Endothelial cell of umbilical vein (primary cell): ENCODE measurements around the gene GPR17. TPM values are rescaled to one million over a fixed set of nuclear protein-coding genes. Genes with fewer than 3 reads are reported as not detected.

ENCODE experiments used
- BruUV-seq: library from RNA; stranded (reverse); fragments of 400-500 nt; replicated peaks from 2 replicates; lab custom pipeline; 2021; lab: Mats Ljungman, UMichigan
- CTCF ChIA-PET: fragments of 300-600, 350-600 bp; sonication (Branson Sonifier 250); formaldehyde crosslinking; loops from one replicate; lab custom pipeline; 2021; ENCODE audit warnings: antibody characterized with exemption, inconsistent platforms; lab: Charles Lee
- POLR2A ChIA-PET: fragments of 300-600, 350-600 bp; sonication (Branson Sonifier 250); formaldehyde crosslinking; loops from one replicate; lab custom pipeline; 2021; ENCODE audit warnings: antibody characterized with exemption, inconsistent platforms; lab: Charles Lee
- DNase-seq: peaks from one replicate; pipeline ENCODE4 v3.0.0-alpha.2; 2011; ENCODE audit warnings: low read depth, low spot score
- FAIRE-seq: peaks from 2 replicates; lab custom pipeline; 2011; peaks lifted over from hg19 to GRCh38; lab: Jason Lieb, UNC
- H2AFZ ChIP-seq: 2 replicates; pipeline ENCODE4 v1.6.0; 2012; ENCODE audit warnings: low read depth, low read length, control low read depth, inconsistent platforms
- H3K27ac ChIP-seq: 2 replicates; pipeline ENCODE4 v1.5.1; 2011; ENCODE audit warnings: low read depth, mild to moderate bottlenecking, control low read depth, low read length, moderate library complexity; ENCODE audit not compliant: insufficient read depth
- H3K27me3 ChIP-seq, 2 experiments: 2 replicates each; pipeline versions ENCODE4 v1.6.0 to v1.6.1; 2011; ENCODE audit warnings: low read length in 2 of 2, mixed read lengths in 1 of 2; ENCODE audit not compliant: control insufficient read depth in 2 of 2, insufficient read depth in 2 of 2
- H3K36me3 ChIP-seq, 2 experiments: 2 replicates in 1 of 2; 3 replicates in 1 of 2; pipeline ENCODE4 v1.5.1; 2011; ENCODE audit warnings: low read length in 2 of 2, mild to moderate bottlenecking in 1 of 2, moderate library complexity in 1 of 2; ENCODE audit not compliant: control insufficient read depth in 2 of 2, insufficient read depth in 2 of 2; ENCODE audit errors: extremely low read depth in 1 of 2
- H3K4me1 ChIP-seq: 3 replicates; pipeline ENCODE4 v1.5.1; 2011; ENCODE audit warnings: mild to moderate bottlenecking, low read length; ENCODE audit not compliant: control insufficient read depth, insufficient read depth; ENCODE audit errors: extremely low read depth
- H3K4me2 ChIP-seq: 2 replicates; pipeline ENCODE4 v1.6.1; 2011; ENCODE audit warnings: low read length, control low read depth, mixed read lengths; ENCODE audit not compliant: insufficient read depth
- H3K4me3 ChIP-seq, 3 experiments: fragments of 200-600 bp in 1 of 3; sonication (generic), shearing (Covaris generic) in 1 of 3; replicated peaks in 1 of 3; 2 replicates each; pipeline ENCODE4 v1.5.1; 2011 to 2016; ENCODE audit warnings: control low read depth in 3 of 3, low read length in 3 of 3, mild to moderate bottlenecking in 2 of 3, inconsistent platforms in 1 of 3, low read depth in 1 of 3, moderate library complexity in 1 of 3; ENCODE audit not compliant: insufficient read depth in 1 of 3
- H3K79me2 ChIP-seq: 2 replicates; pipeline ENCODE4 v1.6.0; 2012; ENCODE audit warnings: low read length, inconsistent platforms; ENCODE audit not compliant: control insufficient read depth, insufficient read depth
- H3K9ac ChIP-seq: replicated peaks from 2 replicates; pipeline ENCODE3; 2011; ENCODE audit warnings: low read length, control low read depth; ENCODE audit not compliant: insufficient read depth; ENCODE audit errors: extremely low read depth
- H3K9me1 ChIP-seq: replicated peaks from 3 replicates; pipeline ENCODE4 v1.6.0; 2011; ENCODE audit warnings: mild to moderate bottlenecking, low read length; ENCODE audit not compliant: control insufficient read depth, insufficient read depth; ENCODE audit errors: extremely low read depth
- H3K9me3 ChIP-seq: replicated peaks from 2 replicates; pipeline ENCODE4 v1.5.1; 2012; ENCODE audit warnings: low read length, inconsistent platforms; ENCODE audit not compliant: control insufficient read depth, insufficient read depth
- H4K20me1 ChIP-seq: replicated peaks from 2 replicates; pipeline ENCODE3; 2011; ENCODE audit warnings: mild to moderate bottlenecking, low read length; ENCODE audit not compliant: control insufficient read depth, insufficient read depth; ENCODE audit errors: extremely low read depth
- MYC ChIP-seq: IDR thresholded peaks from one replicate; pipeline ENCODE4 v1.6.1; 2011; ENCODE audit warnings: mild to moderate bottlenecking, low read depth, low read length
- POLR2A ChIP-seq: IDR thresholded peaks from 2 replicates; pipeline ENCODE4 v1.6.1; 2012; ENCODE audit warnings: low read depth, mild to moderate bottlenecking, control low read depth, low read length
- dilution Hi-C: fragments of 300-500 bp; cut with MboI; formaldehyde crosslinking; loops from one replicate; pipeline ENCODE4 v1.15.0; 2019; ENCODE audit warnings: low sequenced_read_pairs; ENCODE audit not compliant: extremely low pct_ligation_motif_present
- intact Hi-C: fragments of 100-400 bp; cut with micrococcal nuclease; formaldehyde crosslinking; loops from one replicate; pipeline ENCODE4 v1.10.0; 2022
- polyA plus RNA-seq, 4 experiments: library from polyadenylated mRNA; depleted of rRNA in 3 of 4; stranded (reverse) in 3 of 4; unstranded in 1 of 4; fragments of >200 nt; gene quantifications; 2 replicates each; pipeline versions ENCODE4 v1.2.1 to v1.2.3, GENCODE V29; 2011 to 2012; ENCODE audit warnings: missing spikeins in 1 of 4
- total RNA-seq: library from RNA; stranded (reverse); gene quantifications from 2 replicates; pipeline ENCODE4 v1.2.3, GENCODE V29; 2021
- TF ChIP-seq, protein P1 (sequence below), 2 donors: IDR thresholded peaks; 1 replicate in 1 of 2; 2 replicates in 1 of 2; pipeline ENCODE4 v1.5.1; 2011; ENCODE audit warnings: low read length in 2 of 2, mild to moderate bottlenecking in 2 of 2, moderate library complexity in 2 of 2, control low read depth in 1 of 2, inconsistent platforms in 1 of 2, low read depth in 1 of 2; ENCODE audit not compliant: insufficient read depth in 1 of 2; ENCODE audit errors: extremely low read depth in 1 of 2

Gene GPR17
- total and polyA plus RNA-seq, 2 donors (not counting 3 experiments of a cell fraction or from before 2014, with no cell fraction given) = 0.10 TPM; not detected in 1

DNA sequence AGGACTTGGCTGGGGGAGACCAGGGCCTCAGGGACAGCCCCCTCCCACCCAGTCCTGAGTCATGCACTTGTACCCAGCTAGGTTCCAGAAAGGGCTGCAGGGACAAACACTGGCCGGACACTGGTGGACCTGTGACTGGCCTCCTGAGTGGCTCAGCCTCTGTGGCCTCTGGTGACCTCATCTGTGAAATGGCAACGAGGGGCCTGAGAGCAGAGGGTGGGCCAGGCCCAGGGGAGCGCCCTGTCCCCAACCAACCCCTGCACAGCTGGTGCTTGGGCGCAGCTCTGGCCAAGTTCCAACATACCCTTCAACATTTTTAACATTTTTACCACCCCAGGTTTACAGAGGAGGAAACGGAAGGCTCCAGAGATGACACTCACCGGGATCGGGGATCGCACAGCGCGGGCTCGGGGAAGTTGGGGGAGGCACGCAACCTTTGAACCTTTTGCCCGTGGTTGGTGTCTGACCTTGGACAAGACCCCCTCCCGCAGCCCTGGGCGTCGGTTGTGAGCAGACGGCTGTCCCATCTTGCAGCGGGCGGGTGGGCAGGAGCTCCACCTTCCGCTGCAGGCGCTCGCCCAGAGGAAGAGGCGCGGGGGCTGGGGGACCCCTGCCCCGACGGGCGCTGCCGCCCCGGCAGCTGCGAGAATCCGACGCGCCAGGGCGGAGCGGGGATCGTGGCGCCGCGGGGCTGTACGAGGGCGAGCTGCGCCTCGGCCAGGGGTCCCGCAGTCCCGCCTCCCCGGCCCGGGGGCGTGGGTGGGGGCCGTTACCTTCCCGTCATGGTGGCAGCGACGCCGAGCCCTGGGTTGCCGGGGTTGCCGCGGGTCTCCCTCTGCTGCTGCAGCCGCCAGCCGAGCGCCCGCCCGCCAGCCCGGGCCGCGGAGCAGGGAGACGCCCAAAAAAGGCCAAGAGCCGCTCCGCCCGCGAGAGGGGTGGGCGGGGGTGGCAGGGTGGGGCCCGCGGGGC lies 28.6 kb downstream of the GPR17 start:
- intact Hi-C loops (loop anchor here (1.0 to 2.0 kb wide), 5 partner anchors 16 to 83 kb away; partner anchors contain the start of gene SFT2D3), dilution Hi-C loops (no loop called here)
- POLR2A ChIA-PET = interaction anchor here (0.6 to 1.2 kb wide), 3 partner anchors 23 to 27 kb away, joined by 3 read pairs; partner anchors contain the start of gene SFT2D3
- Histone ChIP-seq H3K79me2 (no peaks in the 10 kb centered on the region), H3K36me3 (no peaks in the 10 kb centered on the region), H3K9me3 (no peaks in the 10 kb centered on the region), H3K9ac (no peak overlapping the region), H3K9me1 (no peaks in the 10 kb centered on the region), H3K4me3 (peak overlapping the region; percentile 15 to 58 (median 46)), H3K4me1 (peaks cover 18% of the 10 kb centered on the region), H4K20me1 (no peaks in the 10 kb centered on the region), H3K27me3 (no peaks in the 10 kb centered on the region), H3K27ac (no peak overlapping the region), H2AFZ (peak overlapping the region; percentile 77), H3K4me2 (peak overlapping the region; percentile 56)
- BruUV-seq = no TSS peak
- CTCF ChIA-PET = interaction anchor here (0.8 to 5.7 kb wide), 19 partner anchors 9 to 350 kb away, joined by 3 to 151 read pairs (median 7); partner anchors contain the start of gene IWS1
- no peak for DNase-seq
- TF ChIP-seq MYC = no peak
- TF ChIP-seq, protein P1, sequence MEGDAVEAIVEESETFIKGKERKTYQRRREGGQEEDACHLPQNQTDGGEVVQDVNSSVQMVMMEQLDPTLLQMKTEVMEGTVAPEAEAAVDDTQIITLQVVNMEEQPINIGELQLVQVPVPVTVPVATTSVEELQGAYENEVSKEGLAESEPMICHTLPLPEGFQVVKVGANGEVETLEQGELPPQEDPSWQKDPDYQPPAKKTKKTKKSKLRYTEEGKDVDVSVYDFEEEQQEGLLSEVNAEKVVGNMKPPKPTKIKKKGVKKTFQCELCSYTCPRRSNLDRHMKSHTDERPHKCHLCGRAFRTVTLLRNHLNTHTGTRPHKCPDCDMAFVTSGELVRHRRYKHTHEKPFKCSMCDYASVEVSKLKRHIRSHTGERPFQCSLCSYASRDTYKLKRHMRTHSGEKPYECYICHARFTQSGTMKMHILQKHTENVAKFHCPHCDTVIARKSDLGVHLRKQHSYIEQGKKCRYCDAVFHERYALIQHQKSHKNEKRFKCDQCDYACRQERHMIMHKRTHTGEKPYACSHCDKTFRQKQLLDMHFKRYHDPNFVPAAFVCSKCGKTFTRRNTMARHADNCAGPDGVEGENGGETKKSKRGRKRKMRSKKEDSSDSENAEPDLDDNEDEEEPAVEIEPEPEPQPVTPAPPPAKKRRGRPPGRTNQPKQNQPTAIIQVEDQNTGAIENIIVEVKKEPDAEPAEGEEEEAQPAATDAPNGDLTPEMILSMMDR (IDR thresholded peaks at IDR 0.05; ENCODE audit: extremely low read depth in 1 of 2, insufficient read depth in 1 of 2, low read depth in 1 of 2, low read length in 2 of 2) = no peak
- peak; percentile 26 for TF ChIP-seq POLR2A
- FAIRE-seq = no peak
